Stimulated activated CD8-positive, alpha-beta memory T cell treated with anti-CD3 and anti-CD28 coated beads, Interleukin-2, amount 100 ng/mL, for 48 hours (primary cell): Measurements from ENCODE around the gene KLHDC7A.

ENCODE experiments used
- DNase-seq, 2 donors: peaks; one replicate each; pipeline ENCODE4 v3.0.0-alpha.2; 2020; ENCODE audit warnings: low read depth in 2 of 2

KLHDC7A gene

GRCh38 chr1:18473195-18473815 is 7.4 kb upstream of the KLHDC7A start:
- DNase-seq = no peak

- DNase-seq = no peak
Measured at GRCh38 chr1:18474559-18475175, 6.1 kb upstream of the KLHDC7A start.

- no peak for DNase-seq
Measured at GRCh38 chr1:18475234-18475905, 5.4 kb upstream of the KLHDC7A start.

GRCh38 chr1:18479454-18479853 is 1.3 kb upstream of the KLHDC7A start:
- no peak for DNase-seq

- DNase-seq = no peak
Measured at GRCh38 chr1:18481190-18481920, 625 bp downstream of the KLHDC7A start.

- DNase-seq = no peak
Measured at GRCh38 chr1:18481921-18482701, 1.4 kb downstream of the KLHDC7A start.

- no peak for DNase-seq
Measured at GRCh38 chr1:18482721-18483425, 2.1 kb downstream of the KLHDC7A start.

GRCh38 chr1:18484276-18484675 is 3.5 kb downstream of the KLHDC7A start:
- no peak for DNase-seq

GRCh38 chr1:18484721-18485120 is 4.0 kb downstream of the KLHDC7A start:
- DNase-seq = no peak

- DNase-seq = no peak
Measured at GRCh38 chr1:18485227-18485626, 4.5 kb downstream of the KLHDC7A start.

GRCh38 chr1:18486195-18486594 is 5.5 kb downstream of the KLHDC7A start:
- DNase-seq = no peak

- DNase-seq = no peak
Measured at GRCh38 chr1:18489417-18490143, 8.8 kb downstream of the KLHDC7A start.

GRCh38 chr1:18491168-18491567 is 10.4 kb downstream of the KLHDC7A start:
- DNase-seq = no peak

GRCh38 chr1:18494304-18494703 is 13.6 kb downstream of the KLHDC7A start:
- no peak for DNase-seq

- no peak for DNase-seq
Measured at GRCh38 chr1:18495635-18496034, 14.9 kb downstream of the KLHDC7A start.

GRCh38 chr1:18496056-18496455 is 15.3 kb downstream of the KLHDC7A start:
- no peak for DNase-seq

GRCh38 chr1:18496497-18497235 is 15.9 kb downstream of the KLHDC7A start:
- DNase-seq = no peak

GRCh38 chr1:18501833-18502232 is 21.1 kb downstream of the KLHDC7A start:
- no peak for DNase-seq

- no peak for DNase-seq
Measured at GRCh38 chr1:18504609-18505008, 23.9 kb downstream of the KLHDC7A start.

- DNase-seq = no peak
Measured at GRCh38 chr1:18505666-18506065, 24.9 kb downstream of the KLHDC7A start.
